Jurkat, Clone E6-1 (cell line): ENCODE data around the gene TSPYL6.

Experiments used
- DNase-seq: peaks from one replicate; pipeline ENCODE4 v3.0.0-alpha.2; 2011; ENCODE audit warnings: low read depth, low spot score
- H3K4me3 ChIP-seq: 2 replicates; pipeline ENCODE4 v1.5.1; 2011; ENCODE audit warnings: mild to moderate bottlenecking, low read length, control low read depth, moderate library complexity

TSPYL6 gene

DNA sequence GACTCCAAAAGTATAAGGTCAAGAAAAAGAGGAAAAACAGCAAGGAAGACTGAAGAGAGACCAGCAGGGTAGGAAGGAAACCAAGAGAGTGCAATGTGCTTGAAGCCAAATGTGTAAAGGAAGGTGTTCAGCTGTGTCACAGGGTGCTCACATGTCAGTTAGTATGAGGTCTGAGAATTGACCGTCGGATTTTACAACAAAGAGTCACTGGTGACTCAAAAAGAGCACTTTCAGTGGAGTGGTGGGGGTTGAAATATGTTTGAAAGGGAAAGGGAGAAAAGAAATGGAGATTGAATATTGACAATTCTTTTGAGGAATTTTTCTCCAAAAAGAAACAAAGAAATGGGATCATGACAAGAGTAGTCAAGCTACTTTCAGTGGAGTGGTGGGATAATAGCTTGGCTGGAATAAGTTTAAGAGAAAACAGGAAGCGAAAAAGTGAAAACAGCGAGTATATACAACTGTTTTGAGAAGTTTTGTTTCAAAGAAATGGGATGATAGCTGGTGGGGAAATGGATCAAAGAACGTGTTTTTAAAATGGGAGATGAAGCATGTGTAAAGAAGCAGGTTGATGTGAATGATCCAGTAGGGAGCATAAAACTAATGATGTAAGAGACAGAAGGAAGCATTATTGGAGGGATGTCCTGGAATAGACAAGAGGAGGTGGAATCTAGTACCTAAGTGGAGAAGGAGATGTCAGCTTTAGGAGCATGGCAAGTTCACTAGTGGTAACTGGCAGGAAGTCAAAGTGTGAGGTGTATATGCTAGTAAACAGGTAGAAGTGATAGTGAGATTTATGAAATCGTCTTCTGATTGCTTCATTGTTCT lies 3.6 kb upstream of the TSPYL6 start:
- no peak for DNase-seq
- no peak overlapping the region for H3K4me3 ChIP-seq

DNA sequence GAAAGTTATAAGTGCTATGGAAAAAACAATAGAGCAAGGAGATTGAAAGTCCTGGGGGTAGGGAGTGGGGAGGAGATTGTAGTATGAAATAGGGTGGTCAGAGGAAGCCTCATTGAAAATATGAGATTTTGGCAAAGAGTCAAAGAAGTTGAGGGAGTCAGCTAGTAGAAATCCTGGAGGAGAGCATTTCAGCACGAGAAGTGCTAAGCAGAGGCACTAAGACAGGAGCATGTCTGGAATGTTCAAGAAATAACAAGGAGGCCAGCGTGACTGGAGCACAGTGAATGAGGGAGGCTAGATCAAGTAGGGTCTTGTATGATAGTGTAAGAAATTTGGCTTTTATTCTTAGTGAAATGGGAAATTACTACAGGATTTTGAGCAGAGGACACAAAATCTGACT lies 2.1 kb upstream of the TSPYL6 start:
- H3K4me3 ChIP-seq, result no peak overlapping the region
- DNase-seq, result no peak

- H3K4me3 ChIP-seq, result no peak overlapping the region
- no peak for DNase-seq
Measured at GRCh38 chr2:54255230-54256090, 569 bp downstream of the TSPYL6 start.

- DNase-seq, result no peak
- H3K4me3 ChIP-seq, result no peak overlapping the region
Measured at GRCh38 chr2:54254180-54254579, 1.8 kb downstream of the TSPYL6 start.

DNA sequence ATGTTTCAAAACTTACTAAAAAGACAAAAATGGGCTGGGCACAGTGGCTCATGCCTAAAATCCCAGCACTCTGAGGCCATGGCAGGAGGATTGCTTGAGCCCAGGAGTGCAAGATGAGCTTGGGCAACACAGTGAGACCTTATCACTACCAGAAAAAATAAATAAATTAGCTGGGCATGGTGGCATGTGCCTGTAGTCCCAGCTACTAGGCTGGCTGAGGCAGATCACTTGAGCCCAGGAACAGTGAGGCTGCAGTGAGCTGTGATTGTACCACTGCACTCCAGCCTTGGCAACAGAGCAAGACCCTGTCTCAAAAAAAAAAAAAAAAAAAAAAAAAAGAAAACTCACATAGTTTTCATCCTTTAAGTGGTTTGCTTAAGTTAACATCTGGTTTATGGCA lies 6.4 kb downstream of the TSPYL6 start:
- no peak for DNase-seq
- no peak overlapping the region for H3K4me3 ChIP-seq

DNA sequence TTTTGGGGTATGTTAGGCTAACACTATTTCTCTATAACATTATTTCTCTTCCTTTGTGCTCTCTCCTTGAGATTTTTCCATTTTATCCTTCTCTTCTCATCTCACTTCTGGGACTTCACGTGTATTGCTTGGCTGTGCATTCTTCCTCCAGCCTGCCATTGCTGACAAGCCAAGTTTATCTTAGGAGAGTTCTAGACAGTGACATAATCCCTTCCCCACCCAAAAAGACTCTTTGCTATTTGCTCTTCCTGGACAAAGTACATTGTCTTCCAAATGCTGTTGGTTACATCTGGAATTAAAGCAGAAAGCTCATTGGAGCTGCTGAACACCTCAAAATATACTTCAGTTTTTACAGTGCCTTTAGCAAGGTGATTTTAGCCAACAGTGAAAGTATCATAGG lies 8.9 kb downstream of the TSPYL6 start:
- no peak for DNase-seq
- H3K4me3 ChIP-seq, result no peak overlapping the region

- no peak for DNase-seq
Measured at GRCh38 chr2:54240515-54241469, 15.2 kb downstream of the TSPYL6 start.

DNA sequence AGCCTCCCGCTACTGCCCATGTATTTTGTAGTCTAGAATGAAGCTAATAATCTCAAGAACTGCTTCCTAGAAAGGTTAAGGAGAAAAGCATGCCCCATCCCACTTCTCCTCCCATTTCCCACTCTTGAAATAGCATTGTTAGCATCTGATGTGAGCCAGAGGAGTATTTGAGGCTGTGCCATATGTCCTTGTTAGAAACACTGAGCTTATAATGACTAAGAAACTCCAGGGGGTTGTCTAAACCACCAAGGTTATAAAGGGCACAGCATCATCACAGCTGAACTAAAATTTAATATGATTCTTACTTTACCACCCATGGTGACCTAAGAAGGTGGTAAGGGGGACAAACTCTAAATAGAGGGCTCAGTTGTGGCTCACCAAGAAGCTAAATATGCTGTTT lies 16.6 kb downstream of the TSPYL6 start:
- no peak overlapping the region for H3K4me3 ChIP-seq
- DNase-seq, result no peak

More at GRCh38 chr2:54240515-54241469, 15.2 kb downstream of the TSPYL6 start:
- H3K4me3 ChIP-seq, result no peak overlapping the region

DNA sequence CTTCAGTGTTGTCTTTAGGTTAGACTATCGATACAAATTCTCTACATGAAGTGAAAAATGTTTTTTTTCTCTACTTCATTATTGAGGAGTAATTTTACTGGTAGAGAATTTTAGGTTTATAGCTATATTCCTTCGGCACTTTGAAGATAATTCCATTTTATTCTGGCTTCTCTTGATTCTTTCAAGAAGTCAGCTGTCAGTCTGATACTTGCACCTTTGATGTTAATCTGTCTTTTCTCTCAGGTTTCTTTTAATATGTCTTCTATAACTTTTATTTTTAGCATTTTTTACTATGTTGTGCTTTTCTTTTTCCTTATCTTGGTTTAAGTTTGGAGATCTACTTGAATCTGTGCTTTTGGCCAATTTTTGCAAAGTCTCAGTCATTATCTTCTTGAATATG lies 18.6 kb downstream of the TSPYL6 start:
- DNase-seq, result no peak
- H3K4me3 ChIP-seq, result no peak overlapping the region

- no peak overlapping the region for H3K4me3 ChIP-seq
- no peak for DNase-seq
Measured at GRCh38 chr2:54233832-54234649, 22.0 kb downstream of the TSPYL6 start.

DNA sequence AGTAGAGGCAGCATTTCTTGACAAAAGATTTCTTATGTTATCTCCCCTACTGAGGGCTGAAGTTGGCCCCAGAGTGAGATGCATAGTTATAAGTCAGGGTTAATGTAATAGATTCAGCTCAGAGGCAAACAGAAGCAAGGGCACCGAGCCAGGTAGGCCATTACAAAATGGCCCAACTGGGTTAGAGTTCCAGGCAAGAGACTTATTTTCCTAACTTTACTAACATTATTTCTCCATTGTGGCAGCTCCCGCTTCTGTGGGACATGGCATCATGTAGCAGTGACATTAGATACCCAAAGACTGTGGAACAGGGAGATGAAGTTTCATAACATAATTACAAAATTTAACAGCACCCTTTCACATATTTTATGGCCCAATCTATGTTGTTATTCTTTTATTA lies 27.1 kb downstream of the TSPYL6 start:
- no peak for DNase-seq
- H3K4me3 ChIP-seq, result no peak overlapping the region

GRCh38 chr2:54227798-54228197 lies 28.2 kb downstream of the TSPYL6 start:
- DNase-seq, result no peak
- H3K4me3 ChIP-seq, result no peak overlapping the region

DNA sequence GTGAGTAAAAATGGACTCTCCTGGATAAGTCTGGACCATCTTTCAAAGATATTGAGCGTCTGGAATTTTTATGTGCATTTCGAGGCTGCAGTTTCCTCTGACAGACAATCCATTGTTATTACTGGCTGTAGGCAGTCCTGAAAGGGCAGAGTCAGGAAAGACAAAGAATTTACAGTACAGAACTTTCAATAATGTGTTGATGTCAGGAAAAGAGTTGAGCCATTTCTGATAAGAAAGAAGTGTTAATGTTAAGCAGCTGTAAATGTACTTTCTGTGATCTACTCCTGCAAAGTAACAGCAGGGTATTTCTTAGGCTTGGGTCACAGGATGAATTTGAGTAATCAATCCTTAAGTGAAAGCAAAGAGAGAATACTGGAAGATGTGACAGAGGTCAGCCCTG lies 29.8 kb downstream of the TSPYL6 start:
- DNase-seq, result no peak
- H3K4me3 ChIP-seq, result no peak overlapping the region

- DNase-seq, result no peak
- H3K4me3 ChIP-seq, result no peak overlapping the region
Measured at GRCh38 chr2:54224997-54225396, 31.0 kb downstream of the TSPYL6 start.

DNA sequence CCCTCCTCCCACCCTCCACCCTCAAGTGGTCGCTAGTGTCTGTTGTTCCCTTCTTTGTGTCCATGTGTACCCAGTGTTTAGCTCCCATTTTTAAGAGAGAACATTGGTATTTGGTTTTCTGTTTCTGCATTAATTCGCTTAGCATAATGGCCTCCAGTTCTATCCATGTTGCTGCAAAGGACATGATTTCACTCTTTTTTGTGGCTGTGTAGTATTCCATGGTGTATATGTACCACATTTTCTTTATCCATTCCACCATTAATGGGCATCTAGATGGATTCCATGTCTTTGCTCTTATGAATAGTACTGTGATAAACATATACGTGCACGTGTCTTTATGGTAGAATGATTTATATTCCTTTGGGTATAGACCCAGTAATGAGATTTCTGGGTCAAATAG lies 42.9 kb downstream of the TSPYL6 start:
- no peak overlapping the region for H3K4me3 ChIP-seq
- DNase-seq, result no peak

GRCh38 chr2:54212456-54212855 lies 43.6 kb downstream of the TSPYL6 start:
- no peak overlapping the region for H3K4me3 ChIP-seq
- DNase-seq, result no peak

DNA sequence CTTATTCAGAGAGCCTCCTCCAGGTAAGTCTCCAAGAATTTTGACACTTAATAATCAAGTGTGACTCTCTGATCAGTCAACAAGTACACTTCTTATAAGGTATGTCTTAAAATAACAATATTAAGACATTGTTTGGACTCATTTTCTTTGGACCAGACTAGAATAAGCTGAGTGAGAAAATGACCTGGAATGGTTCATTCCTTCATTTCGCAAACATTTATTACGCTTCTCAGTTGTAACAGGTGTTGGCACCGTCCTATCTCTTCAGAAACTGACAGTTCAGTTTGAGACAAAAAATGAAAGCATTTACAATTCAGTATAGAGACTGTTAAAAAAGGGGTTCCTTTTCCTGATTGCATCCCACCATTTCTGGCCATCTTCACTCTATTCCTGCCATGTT lies 46.6 kb downstream of the TSPYL6 start:
- DNase-seq, result no peak
- no peak overlapping the region for H3K4me3 ChIP-seq

DNA sequence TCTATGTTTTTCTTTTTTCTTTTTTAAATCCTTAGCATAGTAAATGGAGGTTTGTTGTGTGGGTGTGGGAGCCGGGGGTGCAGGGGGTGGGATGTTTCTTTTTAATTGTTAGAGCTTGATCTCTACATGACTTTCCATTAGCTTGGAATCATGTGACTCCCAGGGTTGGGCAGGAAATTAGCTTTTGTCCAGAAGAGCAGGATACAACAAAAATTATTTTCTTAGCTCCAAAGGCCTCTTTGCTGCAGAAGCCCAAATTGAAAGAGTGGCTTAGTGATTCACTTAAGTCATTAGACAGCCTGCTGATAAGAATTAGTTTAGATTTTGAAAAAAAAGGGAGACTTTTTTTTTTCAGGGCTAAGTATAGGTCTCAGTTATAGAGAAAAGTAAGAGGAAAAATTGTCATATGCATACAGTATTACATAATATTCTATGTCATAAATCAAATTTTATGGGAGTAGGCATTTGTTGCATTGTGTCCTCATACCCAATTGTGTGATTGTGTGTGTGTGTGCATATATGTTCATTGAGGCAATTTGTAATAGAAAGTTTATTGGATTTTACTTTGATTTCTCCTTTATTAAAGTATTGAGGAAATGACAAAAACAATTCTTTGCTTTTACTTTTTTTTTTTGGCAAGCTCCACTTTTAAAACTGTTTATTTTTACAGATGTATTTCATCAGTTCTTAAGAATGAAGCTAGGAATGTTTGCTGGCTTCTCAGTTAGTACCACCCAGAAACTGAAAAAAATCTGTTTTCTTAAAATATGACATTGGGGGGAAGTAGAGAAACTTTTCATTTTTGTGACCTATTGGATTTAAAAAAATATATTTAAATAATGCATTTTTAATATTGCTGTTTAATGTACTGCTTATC lies 47.4 kb downstream of the TSPYL6 start:
- no peak overlapping the region for H3K4me3 ChIP-seq
- no peak for DNase-seq
